ENCODE measurements around the gene SPATA24.
"Not testable (repeated sequence)": the region's sequence is repeated elsewhere in the genome, so short reads cannot be mapped to it uniquely, and the experiment has no call there.

SPATA24 gene

GRCh38 chr5:139403787-139404483, at the start of gene SPATA24:
Gene SPATA24, minus strand, starts transcription at chr5:139404089. Its CDS starts 29 bp downstream, at chr5:139404060.
- peak; percentile 99 for DNase-seq (ENCODE audit: low spot score)

- no peak for DNase-seq (ENCODE audit: low spot score)
Observed at GRCh38 chr5:139451878-139452660, 48.2 kb upstream of the SPATA24 start.

GRCh38 chr5:139451176-139451575, 47.3 kb upstream of the SPATA24 start:
- DNase-seq (ENCODE audit: low spot score), result no peak

GRCh38 chr5:139446956-139447779, 43.3 kb upstream of the SPATA24 start:
- no peak for DNase-seq (ENCODE audit: low spot score)

- DNase-seq (ENCODE audit: low spot score), result peak; percentile 52
Observed at GRCh38 chr5:139445325-139446170, 41.7 kb upstream of the SPATA24 start.

- DNase-seq (ENCODE audit: low spot score), result peak; percentile 75
Observed at GRCh38 chr5:139443831-139444453, 40.1 kb upstream of the SPATA24 start.

- DNase-seq (ENCODE audit: low spot score), result not testable (repeated sequence)
Observed at GRCh38 chr5:139440416-139440815, 36.5 kb upstream of the SPATA24 start.

- peak; percentile 95 for DNase-seq (ENCODE audit: low spot score)
Observed at GRCh38 chr5:139439013-139439903, 35.4 kb upstream of the SPATA24 start, which contains the start of gene DNAJC18. Gene DNAJC18, minus strand, starts transcription at chr5:139439525. Its CDS starts 80 bp downstream, at chr5:139439445.

GRCh38 chr5:139438707-139439012, 34.8 kb upstream of the SPATA24 start:
- no peak for DNase-seq (ENCODE audit: low spot score)

GRCh38 chr5:139435676-139436075, 31.8 kb upstream of the SPATA24 start:
- DNase-seq (ENCODE audit: low spot score), result no peak

GRCh38 chr5:139431706-139432105, 27.8 kb upstream of the SPATA24 start:
- no peak for DNase-seq (ENCODE audit: low spot score)

GRCh38 chr5:139430015-139430414, 26.1 kb upstream of the SPATA24 start:
- DNase-seq (ENCODE audit: low spot score), result no peak

GRCh38 chr5:139426203-139426885, 22.5 kb upstream of the SPATA24 start:
- DNase-seq (ENCODE audit: low spot score), result peak; percentile 57

GRCh38 chr5:139425497-139425896, 21.6 kb upstream of the SPATA24 start:
- no peak for DNase-seq (ENCODE audit: low spot score)

- peak; percentile 84 for DNase-seq (ENCODE audit: low spot score)
Observed at GRCh38 chr5:139422307-139422893, 18.5 kb upstream of the SPATA24 start.

- DNase-seq (ENCODE audit: low spot score), result no peak
Observed at GRCh38 chr5:139419226-139420192, 15.6 kb upstream of the SPATA24 start.

GRCh38 chr5:139418793-139419192, 14.9 kb upstream of the SPATA24 start:
- DNase-seq (ENCODE audit: low spot score), result no peak

GRCh38 chr5:139417214-139417613, 13.3 kb upstream of the SPATA24 start:
- no peak for DNase-seq (ENCODE audit: low spot score)

All from GM03348 (cell line).